Cerebellar cortex (tissue), 1 donor: ENCODE data around the gene TMPO.
A peak's percentile ranks its signal among the peaks of the same experiment; 100 is the strongest.
"Not testable (repeated sequence)": the region's sequence is repeated elsewhere in the genome, so short reads cannot be mapped to it uniquely, and the experiment has no call there.

Experiments used
- DNase-seq: peaks from one replicate; pipeline ENCODE4 v3.0.0-alpha.2; 2015; ENCODE audit warnings: low spot score

TMPO gene

GRCh38 chr12:98511806-98512205, 3.6 kb upstream of the TMPO start:
- not testable (repeated sequence) for DNase-seq

- DNase-seq, result no peak
Measured at GRCh38 chr12:98513379-98514322, 1.7 kb upstream of the TMPO start.

GRCh38 chr12:98514982-98515286, 456 bp upstream of the TMPO start:
- DNase-seq, result no peak

- DNase-seq, result peak; percentile 91
Measured at GRCh38 chr12:98516111-98516873, 902 bp downstream of the TMPO start.

- DNase-seq, result no peak
Measured at GRCh38 chr12:98519257-98519907, 4.0 kb downstream of the TMPO start.

GRCh38 chr12:98530068-98530467, 14.7 kb downstream of the TMPO start:
- no peak for DNase-seq

GRCh38 chr12:98532687-98533304, 17.4 kb downstream of the TMPO start:
- peak; percentile 52 for DNase-seq

- DNase-seq, result no peak
Measured at GRCh38 chr12:98533723-98534251, 18.4 kb downstream of the TMPO start.

- no peak for DNase-seq
Measured at GRCh38 chr12:98538031-98538430, 22.6 kb downstream of the TMPO start.

- no peak for DNase-seq
Measured at GRCh38 chr12:98543701-98544100, 28.3 kb downstream of the TMPO start.

GRCh38 chr12:98544751-98545150, 29.4 kb downstream of the TMPO start:
- DNase-seq, result no peak

- DNase-seq, result no peak
Measured at GRCh38 chr12:98549371-98550110, 34.2 kb downstream of the TMPO start.

- DNase-seq, result no peak
Measured at GRCh38 chr12:98551787-98552186, 36.4 kb downstream of the TMPO start.

- not testable (repeated sequence) for DNase-seq
Measured at GRCh38 chr12:98558097-98558496, 42.7 kb downstream of the TMPO start.

GRCh38 chr12:98559666-98560065, 44.3 kb downstream of the TMPO start:
- DNase-seq, result no peak

GRCh38 chr12:98561846-98562245, 46.5 kb downstream of the TMPO start:
- DNase-seq, result no peak

GRCh38 chr12:98572010-98572409, 56.6 kb downstream of the TMPO start:
- DNase-seq, result no peak

GRCh38 chr12:98574110-98574509, 58.7 kb downstream of the TMPO start:
- no peak for DNase-seq

- no peak for DNase-seq
Measured at GRCh38 chr12:98575013-98575412, 59.6 kb downstream of the TMPO start.

- DNase-seq, result not testable (repeated sequence)
Measured at GRCh38 chr12:98576795-98577194, 61.4 kb downstream of the TMPO start.

GRCh38 chr12:98578392-98578791, 63.0 kb downstream of the TMPO start:
- DNase-seq, result no peak
